GM18502 (cell line): ENCODE data around the gene TARP.
"Not testable (repeated sequence)": the region's sequence is repeated elsewhere in the genome, so short reads cannot be mapped to it uniquely, and the experiment has no call there.

Experiments
- ATAC-seq: cut with Tn5 transposase; IDR thresholded peaks from one replicate; pipeline ENCODE4 v1.9.1; 2021; ENCODE audit warnings: mild to moderate bottlenecking; ENCODE audit not compliant: unreplicated experiment, poor library complexity

TARP gene

DNA sequence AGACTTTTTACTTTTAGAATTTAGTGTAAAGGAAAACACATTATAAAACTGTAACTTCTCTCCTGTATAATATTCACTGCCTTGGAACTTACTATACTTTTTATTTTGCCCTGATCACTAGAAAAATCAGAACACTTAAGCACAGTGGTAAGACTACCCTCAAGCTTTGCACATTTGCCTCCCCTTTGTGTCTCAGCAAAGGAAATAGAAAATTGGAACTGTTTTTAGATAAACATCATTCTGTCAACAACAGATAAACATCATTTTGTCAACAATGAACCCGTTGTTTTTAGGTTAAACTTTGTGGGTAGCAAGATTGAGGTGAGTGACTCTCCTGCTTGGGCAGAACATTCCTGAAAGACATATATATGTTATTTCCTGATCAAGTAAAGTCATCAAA, 8.8 kb downstream of the TARP start:
- ATAC-seq, result not testable (repeated sequence)

DNA sequence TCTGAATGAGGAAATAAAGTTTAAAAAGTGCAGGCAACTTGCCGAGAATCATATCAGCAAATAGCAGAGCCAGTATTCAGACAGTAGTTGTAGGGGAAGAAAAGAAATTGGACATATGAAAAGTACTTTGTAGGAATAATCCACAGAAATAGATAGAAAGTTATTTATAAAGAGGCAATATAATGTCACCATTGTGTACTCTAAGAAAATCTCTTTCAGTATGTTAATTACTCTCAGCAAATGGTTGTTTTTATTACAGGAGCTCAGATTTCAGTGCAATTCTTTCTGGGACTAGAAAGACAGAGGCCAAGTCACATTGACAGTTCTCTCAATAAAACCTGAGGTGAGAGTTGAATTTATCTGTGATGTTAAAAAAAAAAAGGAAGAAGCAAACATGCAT, 10.2 kb downstream of the TARP start:
- ATAC-seq, result not testable (repeated sequence)

DNA sequence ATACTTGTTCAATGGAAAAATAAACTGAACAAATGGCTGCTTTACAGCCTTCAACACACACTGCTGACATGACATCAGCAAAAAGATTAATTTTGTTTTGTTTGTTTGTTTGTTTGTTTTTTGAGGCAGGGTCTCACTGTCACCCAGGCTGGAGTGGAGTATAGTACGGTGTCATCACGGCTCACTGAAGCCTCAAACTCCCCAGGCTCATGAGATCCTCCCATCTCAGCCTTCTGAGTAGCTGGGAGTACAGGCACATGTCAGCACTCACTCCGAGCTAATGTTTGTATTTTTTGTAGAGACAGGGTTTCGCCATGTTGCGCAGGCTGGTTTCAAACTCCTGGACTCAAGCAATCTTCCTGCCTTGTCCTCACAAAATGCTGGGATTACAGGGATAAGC, 10.9 kb downstream of the TARP start:
- no peak for ATAC-seq

DNA sequence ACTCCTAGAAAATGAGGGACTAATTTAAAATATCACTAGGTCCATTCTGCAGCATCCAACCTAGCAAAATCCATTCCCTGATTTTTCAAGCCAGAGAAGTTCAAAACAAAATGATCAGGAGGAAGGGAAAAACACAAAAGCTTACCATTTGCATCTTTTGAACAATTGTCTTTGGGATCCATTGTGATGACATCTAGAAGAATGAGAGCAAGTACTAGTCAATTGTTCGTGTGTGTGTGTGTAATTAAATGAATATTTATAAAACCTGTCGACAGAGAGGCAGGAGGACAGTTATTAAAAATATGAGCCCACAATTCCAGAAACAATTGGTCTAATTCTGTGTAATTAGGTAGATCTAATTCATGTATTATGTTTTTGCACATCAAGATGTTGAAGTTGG, 11.4 kb downstream of the TARP start:
- ATAC-seq, result not testable (repeated sequence)

DNA sequence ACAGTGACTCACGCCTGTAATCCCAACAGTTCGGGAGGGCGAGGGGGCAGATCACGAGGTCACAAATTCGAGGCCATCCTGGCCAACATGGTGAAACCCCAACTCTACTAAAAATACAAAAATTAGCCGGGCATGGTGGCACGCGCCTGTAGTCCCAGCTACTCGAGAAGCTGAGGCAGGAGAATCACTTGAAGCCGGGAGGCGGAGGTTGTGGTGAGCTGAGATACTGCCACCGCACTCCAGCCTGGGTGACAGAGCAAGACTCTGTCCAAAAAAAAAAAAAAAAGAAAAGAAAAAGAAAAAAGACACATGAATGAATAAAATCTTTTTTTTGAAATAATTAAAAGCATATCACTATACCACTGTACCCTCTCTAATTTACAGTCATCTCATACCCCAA, 11.8 kb downstream of the TARP start:
- not testable (repeated sequence) for ATAC-seq

DNA sequence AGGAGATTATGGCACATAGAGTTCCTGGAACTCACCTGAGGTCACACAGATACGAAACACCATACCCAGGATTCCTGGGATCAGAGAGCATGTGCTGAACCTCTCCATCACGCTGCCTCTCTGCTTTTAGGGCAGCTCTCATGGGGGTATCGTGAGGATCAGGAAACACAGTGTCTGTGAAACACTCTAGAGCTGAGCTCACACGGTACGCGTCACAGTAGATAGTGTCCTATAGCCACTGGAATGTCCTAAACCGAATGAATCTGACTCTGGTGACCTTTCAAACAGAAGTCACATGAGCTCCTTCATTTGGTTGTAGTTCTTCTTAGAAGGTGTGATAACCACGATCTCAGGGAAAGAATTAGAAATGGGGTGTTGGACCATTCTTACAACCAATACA, 14.3 kb downstream of the TARP start:
- ATAC-seq, result not testable (repeated sequence)

DNA sequence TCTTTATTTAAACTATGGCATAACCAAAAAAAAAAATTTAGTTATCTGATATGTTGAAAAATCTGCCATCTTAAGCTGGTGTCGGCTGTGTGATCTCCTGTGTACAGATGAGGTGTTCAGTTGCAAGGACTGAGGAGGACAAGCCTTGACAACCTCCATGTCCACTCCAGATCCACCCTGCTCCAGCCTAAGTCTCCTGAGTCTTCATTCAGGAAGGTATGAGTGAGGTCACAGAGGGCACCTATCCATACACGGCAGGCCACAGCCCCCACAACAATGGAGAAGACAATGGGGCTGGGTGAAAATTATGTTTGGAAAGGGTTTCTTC, 16.1 kb downstream of the TARP start:
- ATAC-seq, result no peak

DNA sequence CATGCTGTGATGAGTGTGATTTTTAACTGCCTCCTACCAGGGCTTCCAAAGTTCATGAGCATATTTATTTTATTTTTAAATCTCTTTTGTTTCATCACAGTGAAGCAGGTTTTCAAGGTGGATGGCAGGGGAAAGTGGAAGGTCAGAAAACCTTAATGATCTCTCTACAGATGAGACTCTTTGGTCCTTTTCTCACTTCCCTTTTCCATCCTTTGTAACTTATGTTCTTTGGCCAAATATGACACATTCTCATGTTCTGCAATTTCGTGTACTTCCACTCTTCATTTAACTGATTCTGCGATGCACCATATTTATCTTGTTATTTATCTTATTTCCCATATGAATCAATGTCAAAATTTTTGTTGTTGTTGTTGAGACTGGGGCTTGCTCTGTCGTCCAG, 23.6 kb downstream of the TARP start:
- peak; percentile 94 for ATAC-seq

DNA sequence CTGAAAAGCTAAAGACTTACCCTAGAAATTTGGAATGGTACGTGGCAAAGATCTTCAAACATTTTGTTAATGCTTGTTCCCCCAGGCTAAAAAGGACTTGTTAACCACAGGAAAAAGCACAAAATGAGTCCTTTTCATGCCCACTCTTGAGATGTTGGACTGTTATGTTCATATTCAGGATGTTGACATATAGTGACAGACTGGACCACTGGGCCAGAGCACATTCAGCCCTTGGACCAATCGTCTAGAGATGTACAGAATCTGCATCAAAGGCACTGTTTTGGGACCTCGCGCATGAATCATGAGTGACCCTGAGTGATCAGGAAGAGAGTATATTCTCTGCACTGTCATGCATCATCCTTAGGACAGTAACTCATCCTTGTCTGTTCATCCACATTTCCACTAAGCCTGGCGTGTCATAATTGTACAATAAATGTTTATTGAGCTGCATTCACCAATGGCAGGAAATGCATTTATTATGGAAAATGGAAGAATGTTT, 25.3 kb downstream of the TARP start:
- ATAC-seq, result no peak

DNA sequence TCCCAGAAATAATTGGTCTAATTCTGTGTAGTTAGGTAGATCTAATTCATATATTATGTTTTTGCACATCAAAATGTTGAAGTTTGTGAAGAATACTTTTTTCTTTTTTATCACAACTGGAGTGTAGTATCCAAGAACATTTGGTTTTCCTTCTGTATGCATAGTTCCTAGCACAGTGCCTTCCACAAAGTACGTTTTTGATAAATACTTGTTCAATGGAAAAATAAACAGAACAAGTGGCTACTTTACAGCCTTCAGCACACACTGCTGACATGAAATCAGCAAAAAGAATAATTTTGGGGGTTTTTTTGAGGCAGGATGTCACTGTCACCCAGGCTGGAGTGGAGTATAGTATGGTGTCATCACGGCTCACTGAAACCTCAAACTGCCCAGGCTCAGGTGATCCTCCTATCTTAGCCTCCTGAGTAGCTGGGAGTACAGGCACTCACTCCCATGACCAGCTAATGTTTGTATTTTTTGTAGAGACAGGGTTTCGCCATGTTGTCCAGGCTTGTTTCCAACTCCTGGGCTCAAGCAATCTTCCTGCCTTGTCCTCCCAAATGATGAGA, 27.9 kb downstream of the TARP start:
- ATAC-seq, result no peak

DNA sequence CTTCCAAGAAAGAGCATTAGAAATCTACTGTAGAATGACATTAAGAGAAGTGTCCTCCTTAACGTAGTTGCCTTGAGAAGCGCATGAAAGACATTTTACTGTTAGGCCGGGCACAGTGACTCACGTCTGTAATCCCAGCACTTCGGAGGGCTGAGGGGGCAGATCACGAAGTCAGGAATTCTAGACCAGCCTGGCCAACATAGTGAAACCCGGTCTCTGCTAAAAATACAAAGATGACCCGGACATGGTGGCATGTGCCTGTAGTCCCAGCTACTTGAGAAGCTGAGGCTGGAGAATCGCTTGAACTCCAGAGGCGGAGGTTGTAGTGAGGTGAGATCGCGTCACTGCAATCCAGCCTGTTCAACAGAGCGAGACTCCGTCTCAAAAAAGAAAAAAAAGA, 28.9 kb downstream of the TARP start:
- ATAC-seq, result no peak

DNA sequence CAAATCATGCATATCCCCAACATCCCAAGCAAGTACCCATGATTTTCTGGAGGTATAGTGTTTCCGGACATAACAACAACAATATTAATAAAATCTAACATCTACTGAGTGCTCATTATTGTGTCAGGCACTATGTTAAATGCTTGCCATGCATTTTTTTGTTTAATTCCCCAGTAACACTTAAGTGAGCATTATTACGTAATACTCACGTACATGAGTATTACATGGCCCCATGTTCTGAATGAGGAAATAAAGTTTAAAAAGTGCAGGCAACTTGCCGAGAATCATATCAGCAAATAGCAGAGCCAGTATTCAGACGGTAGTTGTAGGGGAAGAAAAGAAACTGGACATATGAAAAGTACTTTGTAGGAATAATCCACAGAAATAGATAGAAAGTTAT, 30.1 kb downstream of the TARP start:
- not testable (repeated sequence) for ATAC-seq

DNA sequence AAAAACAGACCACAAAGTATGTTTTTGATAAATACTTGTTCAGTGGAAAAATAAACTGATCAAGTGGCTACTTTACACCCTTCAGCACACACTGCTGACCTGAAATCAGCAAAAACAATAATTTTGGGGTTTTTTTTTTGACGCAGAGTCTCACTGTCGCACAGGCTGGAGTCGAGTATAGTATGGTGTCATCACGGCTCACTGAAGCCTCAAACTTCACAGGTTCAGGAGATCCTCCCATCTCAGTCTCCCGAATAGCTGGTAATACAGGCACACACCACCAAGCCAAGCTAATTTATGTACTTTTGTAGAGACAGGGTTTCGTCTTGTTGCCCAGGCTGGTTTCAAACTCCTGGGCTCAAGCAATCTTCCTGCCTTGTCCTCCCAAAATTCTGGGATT, 30.6 kb downstream of the TARP start:
- ATAC-seq, result no peak

DNA sequence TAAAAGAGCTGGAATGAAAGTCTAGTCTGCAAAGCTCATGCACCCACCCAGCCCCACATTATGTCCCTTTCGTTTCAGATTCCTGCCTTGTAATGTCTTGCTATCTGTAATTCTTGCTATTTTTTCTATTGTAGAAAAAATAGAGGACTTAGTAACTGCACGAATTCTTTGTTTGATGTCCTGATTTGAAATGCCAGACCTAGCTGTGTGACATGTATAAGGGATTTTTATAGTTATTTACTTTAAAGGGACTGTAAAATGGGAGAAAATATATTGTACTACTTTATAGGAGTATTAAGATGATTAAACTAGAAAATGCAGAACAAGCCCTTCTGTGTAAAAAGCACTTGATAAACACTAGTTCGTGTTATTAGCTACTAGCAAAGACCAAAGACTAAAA, 32.4 kb downstream of the TARP start:
- no peak for ATAC-seq

DNA sequence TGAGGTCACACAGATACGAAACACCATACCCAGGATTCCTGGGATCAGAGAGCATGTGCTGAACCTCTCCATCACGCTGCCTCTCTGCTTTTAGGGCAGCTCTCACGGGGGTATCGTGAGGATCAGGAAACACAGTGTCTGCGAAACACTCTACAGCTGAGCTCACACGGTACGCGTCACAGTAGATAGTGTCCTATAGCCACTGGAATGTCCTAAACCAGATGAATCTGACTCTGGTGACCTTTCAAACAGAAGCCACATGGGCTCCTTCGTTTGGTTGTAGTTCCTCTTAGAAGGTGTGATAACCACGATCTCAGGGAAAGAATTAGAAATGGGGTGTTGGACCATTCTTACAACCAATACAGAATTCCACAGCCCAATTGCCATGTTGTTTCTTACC, 34.3 kb downstream of the TARP start:
- not testable (repeated sequence) for ATAC-seq

DNA sequence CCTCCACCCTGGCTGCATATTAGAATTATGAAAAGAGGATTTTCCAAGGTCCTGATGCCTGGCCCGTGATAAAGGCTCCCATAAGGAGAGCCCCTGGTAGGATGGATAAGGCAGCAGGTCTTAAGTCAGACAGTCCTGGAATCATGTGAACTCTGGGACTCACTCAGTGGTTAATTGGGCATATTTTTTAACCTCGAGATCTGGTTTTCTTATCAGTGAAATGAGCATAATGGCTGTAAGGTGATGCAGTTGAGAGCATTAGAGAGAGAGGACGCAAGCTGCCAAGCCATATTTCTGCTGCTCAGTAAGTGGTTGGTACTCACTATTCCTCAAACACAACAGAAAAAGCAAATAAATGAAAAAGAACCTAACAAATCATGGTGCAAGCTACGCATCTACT, 37.8 kb downstream of the TARP start:
- no peak for ATAC-seq

DNA sequence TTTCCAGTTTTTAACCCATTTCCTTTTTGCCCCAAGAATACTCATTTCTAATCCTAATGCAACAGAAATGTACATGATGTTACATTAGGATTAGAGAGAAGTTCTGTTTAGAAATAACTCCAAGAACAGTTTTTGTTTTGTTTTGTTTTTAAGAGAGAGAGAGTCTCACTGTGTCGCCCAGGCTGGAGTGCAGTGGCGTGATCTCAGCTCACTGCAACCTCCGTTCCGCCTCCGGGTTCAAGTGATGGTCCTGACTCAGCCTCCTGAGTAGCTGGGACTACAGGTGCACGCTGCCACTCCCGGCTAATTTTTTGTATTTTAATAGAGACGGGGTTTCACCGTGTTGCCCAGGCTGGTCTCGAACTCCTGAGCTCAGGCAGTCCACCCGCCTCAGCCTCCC, 38.7 kb downstream of the TARP start:
- not testable (repeated sequence) for ATAC-seq

DNA sequence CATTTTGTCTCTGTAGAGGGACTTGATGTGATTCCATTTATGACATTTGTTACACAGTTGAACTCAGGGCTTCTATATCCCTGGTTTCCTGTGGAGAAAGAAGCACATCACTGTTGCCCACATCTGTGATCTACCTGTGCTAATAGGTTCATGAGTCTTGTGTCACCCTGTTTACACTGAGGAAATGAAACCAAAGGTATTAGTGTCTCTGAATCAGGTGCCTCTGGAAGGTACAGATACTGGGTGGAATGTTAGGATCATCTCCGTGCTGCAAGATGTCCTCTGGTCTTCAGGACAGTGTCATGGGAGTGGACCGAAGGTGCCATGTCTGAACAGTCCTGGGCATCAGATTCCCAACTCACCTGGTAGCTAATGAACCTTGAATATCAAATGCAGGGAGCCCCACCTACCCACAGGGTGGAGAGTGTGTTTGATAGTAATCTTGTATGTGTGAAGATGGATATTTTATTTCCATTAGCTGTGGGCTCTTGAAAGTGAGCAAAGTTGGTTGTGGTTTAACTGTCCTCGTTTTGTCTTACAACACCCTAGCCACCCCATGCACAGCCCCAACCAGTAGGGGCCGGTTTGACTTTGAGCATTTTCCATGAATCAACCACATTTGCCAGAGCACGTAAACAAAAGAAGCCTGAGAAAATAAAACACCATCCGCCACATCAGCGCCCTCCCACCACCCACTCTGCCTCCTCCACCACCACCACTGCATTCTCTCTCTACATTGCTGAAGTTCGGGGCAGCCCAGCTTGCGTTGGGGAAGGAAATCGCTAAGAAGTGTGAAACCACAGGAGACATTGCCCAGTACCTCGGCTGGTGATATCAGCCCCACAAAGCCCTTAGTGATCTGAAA, 40.7 kb downstream of the TARP start:
- ATAC-seq, result peak; percentile 89

DNA sequence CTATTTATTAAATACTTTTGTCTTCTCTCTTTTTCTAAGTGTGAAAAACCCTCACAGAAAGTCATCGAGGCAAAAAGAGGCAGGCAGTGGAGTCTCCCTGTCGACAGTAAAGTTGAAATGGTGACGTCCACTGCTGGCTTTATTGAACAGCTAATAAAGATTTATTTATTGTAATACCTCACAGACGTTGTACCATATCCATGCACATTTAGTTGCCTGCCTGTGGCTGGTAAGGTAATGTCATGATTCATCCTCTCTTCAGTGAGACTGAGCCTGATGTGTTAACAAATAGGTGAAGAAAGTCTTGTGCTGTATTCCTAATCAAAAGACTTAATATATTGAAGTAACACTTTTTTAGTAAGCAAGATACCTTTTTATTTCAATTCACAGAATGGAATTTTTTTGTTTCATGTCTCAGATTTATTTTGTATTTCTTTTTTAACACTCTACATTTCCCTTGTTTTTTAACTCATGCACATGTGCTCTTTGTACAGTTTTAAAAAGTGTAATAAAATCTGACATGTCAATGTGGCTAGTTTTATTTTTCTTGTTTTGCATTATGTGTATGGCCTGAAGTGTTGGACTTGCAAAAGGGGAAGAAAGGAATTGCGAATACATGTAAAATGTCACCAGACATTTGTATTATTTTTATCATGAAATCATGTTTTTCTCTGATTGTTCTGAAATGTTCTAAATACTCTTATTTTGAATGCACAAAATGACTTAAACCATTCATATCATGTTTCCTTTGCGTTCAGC, 43.4 kb downstream of the TARP start:
- no peak for ATAC-seq

DNA sequence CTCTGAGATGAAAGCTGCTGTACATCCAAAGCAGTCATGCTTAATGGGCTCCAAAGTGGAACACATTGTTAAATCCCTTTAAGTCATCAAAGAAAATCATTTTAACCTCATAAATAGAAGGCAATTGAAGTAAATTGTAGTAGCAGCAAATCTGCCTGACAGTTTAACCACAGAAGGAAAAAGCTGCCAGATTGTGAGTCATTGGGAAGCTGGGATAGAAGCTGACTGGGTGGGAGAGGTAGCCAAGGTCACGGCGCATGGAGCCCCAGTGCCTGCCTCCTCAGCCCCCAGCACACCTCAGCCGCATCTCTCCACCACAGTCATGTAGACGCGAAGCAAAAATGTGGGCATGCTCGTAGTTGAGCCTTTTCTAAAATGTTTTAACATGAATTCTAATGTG, 44.0 kb downstream of the TARP start:
- ATAC-seq, result no peak

DNA sequence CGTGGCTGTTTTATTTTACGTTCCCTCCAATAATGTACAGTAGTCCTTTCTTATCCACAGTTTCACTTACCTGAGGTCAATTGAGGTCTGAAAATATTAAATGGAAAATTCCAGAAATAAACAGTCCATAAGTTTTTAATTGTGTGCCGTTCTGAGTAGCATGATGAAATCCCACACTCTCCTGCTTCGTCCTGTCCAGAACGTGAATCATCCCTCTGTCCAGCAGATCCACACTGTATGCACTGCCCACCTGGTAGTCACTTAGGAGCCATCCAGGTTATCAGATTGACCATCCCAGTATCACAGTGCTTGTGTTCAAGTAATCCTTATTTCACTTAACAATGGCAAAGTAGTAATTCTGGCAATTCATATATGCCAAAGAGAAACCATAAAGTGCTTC, 49.0 kb downstream of the TARP start:
- no peak for ATAC-seq
